ENCODE data around the gene RPL6. TPM values are rescaled to one million over a fixed set of nuclear protein-coding genes. Genes with fewer than 3 reads are reported as not detected.

RPL6 gene
- total and polyA plus RNA-seq, 9 of the 15 experiments (the other 6 are each of a cell fraction or from before 2014, with no cell fraction given) = 1,519 to 3,103 (median 2,396) TPM

- TF ChIP-seq, protein P1, sequence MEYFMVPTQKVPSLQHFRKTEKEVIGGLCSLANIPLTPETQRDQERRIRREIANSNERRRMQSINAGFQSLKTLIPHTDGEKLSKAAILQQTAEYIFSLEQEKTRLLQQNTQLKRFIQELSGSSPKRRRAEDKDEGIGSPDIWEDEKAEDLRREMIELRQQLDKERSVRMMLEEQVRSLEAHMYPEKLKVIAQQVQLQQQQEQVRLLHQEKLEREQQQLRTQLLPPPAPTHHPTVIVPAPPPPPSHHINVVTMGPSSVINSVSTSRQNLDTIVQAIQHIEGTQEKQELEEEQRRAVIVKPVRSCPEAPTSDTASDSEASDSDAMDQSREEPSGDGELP (CRISPR knock-in tag; IDR thresholded peaks at IDR 0.05; ENCODE audit: borderline replicate concordance) = peak; percentile 70
- TF ChIP-seq TCF3 (CRISPR knock-in tag; IDR thresholded peaks at IDR 0.05) (no peak), NCOA2 (IDR thresholded peaks at IDR 0.05; ENCODE audit: partially characterized antibody in 2 of 2) (no peak), CSDE1 (IDR thresholded peaks at IDR 0.05) (peak in 1 of 2 experiments; percentile 71; a peak in 1 of 4 replicates), RNF2 (IDR thresholded peaks at IDR 0.05) (no peak), MCM7 (IDR thresholded peaks at IDR 0.05) (no peak), SOX6 (IDR thresholded peaks at IDR 0.05) (peak; percentile 40; the same call in 1 of the 2 replicates), RB1 (IDR thresholded peaks at IDR 0.05; ENCODE audit: low read depth) (peak; percentile 53; the same call in 1 of the 2 replicates), ZNF764 (CRISPR knock-in tag; IDR thresholded peaks at IDR 0.05; ENCODE audit: low read depth) (no peak), ARID2 (IDR thresholded peaks at IDR 0.05) (no peak), JUN (IDR thresholded peaks at IDR 0.05; ENCODE audit: borderline replicate concordance, low read depth, low read length) (no peak), JUN (CRISPR knock-in tag; IDR thresholded peaks at IDR 0.05; ENCODE audit: borderline replicate concordance) (peak; percentile 17; the same call in 1 of the 2 replicates), HIVEP1 (CRISPR knock-in tag; IDR thresholded peaks at IDR 0.05) (no peak), JUNB (CRISPR knock-in tag; conservative IDR thresholded peaks at IDR 0.05) (no peak), ZC3H11A (IDR thresholded peaks at IDR 0.05; ENCODE audit: low read depth, low read length) (no peak), XRCC3 (IDR thresholded peaks at IDR 0.05) (no peak), ZKSCAN1 (IDR thresholded peaks at IDR 0.05; ENCODE audit: low read depth, low read length) (no peak; the same call in 1 of the 2 replicates), MED1 (CRISPR knock-in tag; IDR thresholded peaks at IDR 0.05; ENCODE audit: borderline replicate concordance) (no peak), MAFK (IDR thresholded peaks at IDR 0.05; ENCODE audit: low read length) (no peak), ZNF707 (CRISPR knock-in tag; conservative IDR thresholded peaks at IDR 0.05) (no peak)
- TF ChIP-seq, protein P2, sequence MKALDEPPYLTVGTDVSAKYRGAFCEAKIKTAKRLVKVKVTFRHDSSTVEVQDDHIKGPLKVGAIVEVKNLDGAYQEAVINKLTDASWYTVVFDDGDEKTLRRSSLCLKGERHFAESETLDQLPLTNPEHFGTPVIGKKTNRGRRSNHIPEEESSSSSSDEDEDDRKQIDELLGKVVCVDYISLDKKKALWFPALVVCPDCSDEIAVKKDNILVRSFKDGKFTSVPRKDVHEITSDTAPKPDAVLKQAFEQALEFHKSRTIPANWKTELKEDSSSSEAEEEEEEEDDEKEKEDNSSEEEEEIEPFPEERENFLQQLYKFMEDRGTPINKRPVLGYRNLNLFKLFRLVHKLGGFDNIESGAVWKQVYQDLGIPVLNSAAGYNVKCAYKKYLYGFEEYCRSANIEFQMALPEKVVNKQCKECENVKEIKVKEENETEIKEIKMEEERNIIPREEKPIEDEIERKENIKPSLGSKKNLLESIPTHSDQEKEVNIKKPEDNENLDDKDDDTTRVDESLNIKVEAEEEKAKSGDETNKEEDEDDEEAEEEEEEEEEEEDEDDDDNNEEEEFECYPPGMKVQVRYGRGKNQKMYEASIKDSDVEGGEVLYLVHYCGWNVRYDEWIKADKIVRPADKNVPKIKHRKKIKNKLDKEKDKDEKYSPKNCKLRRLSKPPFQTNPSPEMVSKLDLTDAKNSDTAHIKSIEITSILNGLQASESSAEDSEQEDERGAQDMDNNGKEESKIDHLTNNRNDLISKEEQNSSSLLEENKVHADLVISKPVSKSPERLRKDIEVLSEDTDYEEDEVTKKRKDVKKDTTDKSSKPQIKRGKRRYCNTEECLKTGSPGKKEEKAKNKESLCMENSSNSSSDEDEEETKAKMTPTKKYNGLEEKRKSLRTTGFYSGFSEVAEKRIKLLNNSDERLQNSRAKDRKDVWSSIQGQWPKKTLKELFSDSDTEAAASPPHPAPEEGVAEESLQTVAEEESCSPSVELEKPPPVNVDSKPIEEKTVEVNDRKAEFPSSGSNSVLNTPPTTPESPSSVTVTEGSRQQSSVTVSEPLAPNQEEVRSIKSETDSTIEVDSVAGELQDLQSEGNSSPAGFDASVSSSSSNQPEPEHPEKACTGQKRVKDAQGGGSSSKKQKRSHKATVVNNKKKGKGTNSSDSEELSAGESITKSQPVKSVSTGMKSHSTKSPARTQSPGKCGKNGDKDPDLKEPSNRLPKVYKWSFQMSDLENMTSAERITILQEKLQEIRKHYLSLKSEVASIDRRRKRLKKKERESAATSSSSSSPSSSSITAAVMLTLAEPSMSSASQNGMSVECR (CRISPR knock-in tag; IDR thresholded peaks at IDR 0.05) = peak; percentile 94
- TF ChIP-seq, protein P3, sequence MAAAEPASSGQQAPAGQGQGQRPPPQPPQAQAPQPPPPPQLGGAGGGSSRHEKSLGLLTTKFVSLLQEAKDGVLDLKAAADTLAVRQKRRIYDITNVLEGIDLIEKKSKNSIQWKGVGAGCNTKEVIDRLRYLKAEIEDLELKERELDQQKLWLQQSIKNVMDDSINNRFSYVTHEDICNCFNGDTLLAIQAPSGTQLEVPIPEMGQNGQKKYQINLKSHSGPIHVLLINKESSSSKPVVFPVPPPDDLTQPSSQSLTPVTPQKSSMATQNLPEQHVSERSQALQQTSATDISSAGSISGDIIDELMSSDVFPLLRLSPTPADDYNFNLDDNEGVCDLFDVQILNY (CRISPR knock-in tag; IDR thresholded peaks at IDR 0.05) = no peak
- TF ChIP-seq, protein P4, sequence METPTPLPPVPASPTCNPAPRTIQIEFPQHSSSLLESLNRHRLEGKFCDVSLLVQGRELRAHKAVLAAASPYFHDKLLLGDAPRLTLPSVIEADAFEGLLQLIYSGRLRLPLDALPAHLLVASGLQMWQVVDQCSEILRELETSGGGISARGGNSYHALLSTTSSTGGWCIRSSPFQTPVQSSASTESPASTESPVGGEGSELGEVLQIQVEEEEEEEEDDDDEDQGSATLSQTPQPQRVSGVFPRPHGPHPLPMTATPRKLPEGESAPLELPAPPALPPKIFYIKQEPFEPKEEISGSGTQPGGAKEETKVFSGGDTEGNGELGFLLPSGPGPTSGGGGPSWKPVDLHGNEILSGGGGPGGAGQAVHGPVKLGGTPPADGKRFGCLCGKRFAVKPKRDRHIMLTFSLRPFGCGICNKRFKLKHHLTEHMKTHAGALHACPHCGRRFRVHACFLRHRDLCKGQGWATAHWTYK (CRISPR knock-in tag; IDR thresholded peaks at IDR 0.05) = no peak; the same call in 1 of the 2 replicates
Measured at GRCh38 chr12:112418608-112419296, 9.3 kb upstream of the RPL6 start, which contains the start of gene PTPN11 (continued).

Measured in K562 (cell line).